GM21529 (cell line): Measurements from ENCODE around the gene CALML6.

Source experiments
- ATAC-seq: cut with Tn5 transposase; IDR thresholded peaks from one replicate; pipeline ENCODE4 v1.9.1; 2021; ENCODE audit not compliant: unreplicated experiment

CALML6 gene

GRCh38 chr1:1964811-1965210 lies 49.8 kb downstream of the CALML6 start:
- no peak for ATAC-seq

DNA sequence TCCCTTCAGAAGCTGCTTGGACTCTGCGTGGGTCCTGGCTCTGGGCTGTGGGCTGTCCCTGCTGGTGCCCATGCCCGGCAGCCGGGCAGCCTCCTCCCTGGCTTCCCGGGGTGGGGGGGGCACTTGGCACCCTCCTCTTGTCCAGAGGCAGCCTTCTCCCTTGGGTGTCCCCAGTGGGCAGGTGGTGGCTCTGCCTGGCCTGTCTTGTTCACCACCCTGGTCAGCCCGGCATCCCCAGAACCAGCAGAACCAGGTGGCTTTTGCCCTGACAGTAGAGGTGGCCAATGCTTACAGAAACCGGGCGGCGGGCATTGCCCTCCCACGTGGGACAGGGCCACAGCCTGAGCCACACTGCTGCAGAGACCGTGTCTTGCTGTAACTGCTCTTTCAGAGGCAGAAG lies 50.5 kb downstream of the CALML6 start:
- ATAC-seq, result no peak

- ATAC-seq, result no peak
These were observed 51.1 kb downstream of the CALML6 start for GRCh38 chr1:1966071-1966740.
